Neutrophil (primary cell): ENCODE data around the gene DLG5.

Experiments used
- H3K27ac ChIP-seq: fragments of 200-600 bp; sonication (generic); 2 replicates; pipeline ENCODE4 v1.5.1; 2016; ENCODE audit warnings: mild to moderate bottlenecking, moderate library complexity
- H3K27me3 ChIP-seq: fragments of 200-600 bp; sonication (generic); 2 replicates; pipeline ENCODE4 v1.6.0; 2016; ENCODE audit warnings: mild to moderate bottlenecking
- H3K36me3 ChIP-seq: fragments of 200-600 bp; sonication (generic); 2 replicates; pipeline ENCODE4 v1.5.1; 2017
- H3K4me1 ChIP-seq, 2 experiments: fragments of 200-600 bp in 1 of 2; sonication (generic) in 1 of 2; 1 replicate in 1 of 2; 2 replicates in 1 of 2; pipeline versions ENCODE4 v1.5.1 to v1.6.1; 2013 to 2016; ENCODE audit warnings: low read depth in 1 of 2, low read length in 1 of 2, mild to moderate bottlenecking in 1 of 2, moderate library complexity in 1 of 2; ENCODE audit not compliant: control insufficient read depth in 1 of 2, insufficient read depth in 1 of 2
- H3K4me3 ChIP-seq, 2 experiments: fragments of 200-600 bp in 1 of 2; sonication (generic) in 1 of 2; 1 replicate in 1 of 2; 2 replicates in 1 of 2; pipeline ENCODE4 v1.5.1; 2013 to 2016; ENCODE audit warnings: low read depth in 1 of 2, low read length in 1 of 2, mild to moderate bottlenecking in 1 of 2, moderate library complexity in 1 of 2
- H3K9me3 ChIP-seq: fragments of 200-600 bp; sonication (generic); 2 replicates; pipeline ENCODE4 v1.5.1; 2016
- TF ChIP-seq, protein P1 (sequence below): fragments of 200-600 bp; sonication (generic); IDR thresholded peaks from 2 replicates; pipeline ENCODE4 v1.5.1; 2016; ENCODE audit warnings: antibody characterized with exemption

The DLG5 gene

DNA sequence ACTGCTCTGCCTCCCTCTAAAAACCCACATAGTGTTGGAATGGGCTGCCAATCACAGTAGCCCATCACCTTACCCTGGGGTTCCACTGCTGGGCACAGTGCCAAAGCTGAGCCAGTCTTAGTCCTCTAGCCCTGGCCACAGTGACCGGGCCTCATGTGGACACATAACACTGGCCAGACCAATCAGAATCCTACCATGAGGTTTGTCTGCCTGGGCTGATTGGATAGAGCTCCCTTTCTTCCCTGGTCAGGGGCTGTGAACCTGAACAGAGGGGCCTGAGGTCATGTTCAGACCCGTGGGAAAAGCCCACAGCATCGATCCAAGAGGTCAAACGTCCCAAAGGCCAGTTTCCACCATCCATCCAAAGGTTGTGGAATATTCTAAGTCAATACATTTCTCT lies 6.1 kb downstream of the DLG5 start:
- TF ChIP-seq, protein P1, sequence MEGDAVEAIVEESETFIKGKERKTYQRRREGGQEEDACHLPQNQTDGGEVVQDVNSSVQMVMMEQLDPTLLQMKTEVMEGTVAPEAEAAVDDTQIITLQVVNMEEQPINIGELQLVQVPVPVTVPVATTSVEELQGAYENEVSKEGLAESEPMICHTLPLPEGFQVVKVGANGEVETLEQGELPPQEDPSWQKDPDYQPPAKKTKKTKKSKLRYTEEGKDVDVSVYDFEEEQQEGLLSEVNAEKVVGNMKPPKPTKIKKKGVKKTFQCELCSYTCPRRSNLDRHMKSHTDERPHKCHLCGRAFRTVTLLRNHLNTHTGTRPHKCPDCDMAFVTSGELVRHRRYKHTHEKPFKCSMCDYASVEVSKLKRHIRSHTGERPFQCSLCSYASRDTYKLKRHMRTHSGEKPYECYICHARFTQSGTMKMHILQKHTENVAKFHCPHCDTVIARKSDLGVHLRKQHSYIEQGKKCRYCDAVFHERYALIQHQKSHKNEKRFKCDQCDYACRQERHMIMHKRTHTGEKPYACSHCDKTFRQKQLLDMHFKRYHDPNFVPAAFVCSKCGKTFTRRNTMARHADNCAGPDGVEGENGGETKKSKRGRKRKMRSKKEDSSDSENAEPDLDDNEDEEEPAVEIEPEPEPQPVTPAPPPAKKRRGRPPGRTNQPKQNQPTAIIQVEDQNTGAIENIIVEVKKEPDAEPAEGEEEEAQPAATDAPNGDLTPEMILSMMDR = no peak
- peaks cover 0 to under 1% of the 10 kb centered on the region in 2 experiments for H3K4me1 ChIP-seq
- H3K9me3 ChIP-seq = no peaks in the 10 kb centered on the region
- H3K36me3 ChIP-seq = no peaks in the 10 kb centered on the region
- no peak overlapping the region for H3K27ac ChIP-seq
- H3K27me3 ChIP-seq = peaks cover 28% of the 10 kb centered on the region
- H3K4me3 ChIP-seq = no peak overlapping the region

DNA sequence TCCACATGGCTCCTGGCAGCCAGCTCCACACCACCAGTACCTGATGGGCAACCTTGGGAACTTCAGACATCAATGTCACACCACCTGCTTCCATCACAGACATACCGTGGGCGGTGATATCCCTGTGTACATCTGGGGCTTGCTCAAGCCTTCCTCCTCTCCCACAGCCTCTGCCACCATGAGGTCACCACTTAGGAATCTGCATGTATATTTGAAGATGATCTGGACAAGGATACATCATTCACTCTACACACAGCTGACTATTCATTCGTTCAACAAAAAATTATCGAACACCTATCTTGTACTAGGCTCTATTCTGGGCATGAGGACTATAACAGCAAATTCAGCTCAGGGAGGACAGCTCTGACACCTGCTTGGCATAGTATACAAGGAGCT lies 6.8 kb downstream of the DLG5 start:
- TF ChIP-seq, protein P1 = no peak
- H3K4me3 ChIP-seq = no peak overlapping the region
- H3K36me3 ChIP-seq = no peaks in the 10 kb centered on the region
- peaks cover 21% of the 10 kb centered on the region for H3K27me3 ChIP-seq
- no peaks in the 10 kb centered on the region for H3K4me1 ChIP-seq
- H3K27ac ChIP-seq = no peak overlapping the region
- no peaks in the 10 kb centered on the region for H3K9me3 ChIP-seq

DNA sequence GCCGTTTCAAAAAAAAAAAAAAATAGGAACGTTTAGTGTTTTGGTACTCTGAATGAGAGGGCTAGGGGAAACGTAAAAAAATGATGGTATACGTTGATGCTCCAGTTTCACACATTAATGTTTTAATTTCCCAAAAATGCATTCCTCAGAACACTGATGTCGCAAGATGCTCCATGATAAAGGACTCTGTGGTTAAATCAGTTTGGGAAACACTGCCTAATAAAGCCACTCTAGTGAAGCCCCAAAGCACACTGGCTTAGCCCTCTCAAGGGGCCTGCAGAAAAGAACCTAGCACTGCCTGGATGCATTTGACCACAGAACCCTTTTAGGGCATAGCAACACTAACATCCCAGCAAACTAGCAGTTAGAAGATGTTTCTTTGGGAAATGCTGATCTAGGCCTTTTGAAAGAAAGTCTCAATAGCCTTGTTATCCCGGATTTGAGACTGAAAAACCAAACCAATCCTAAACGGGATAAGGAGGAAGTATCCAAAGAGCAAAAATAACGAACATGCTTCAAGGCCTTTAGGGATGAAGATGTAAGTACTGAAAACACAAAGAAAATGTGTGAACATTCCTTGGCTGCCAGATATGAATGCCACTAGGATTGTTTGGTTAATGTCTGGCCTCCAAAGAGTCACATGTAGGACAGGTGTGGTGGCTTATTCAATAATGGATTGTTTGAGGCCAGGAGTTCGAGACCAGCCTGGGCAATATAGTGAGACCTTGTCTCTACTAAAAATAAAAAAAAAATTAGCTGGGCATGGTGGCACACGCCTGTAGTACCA lies 11.0 kb downstream of the DLG5 start:
- no peak overlapping the region for H3K27ac ChIP-seq
- H3K27me3 ChIP-seq = no peaks in the 10 kb centered on the region
- H3K9me3 ChIP-seq = no peaks in the 10 kb centered on the region
- H3K4me1 ChIP-seq = no peaks in the 10 kb centered on the region
- TF ChIP-seq, protein P1 = no peak
- no peaks in the 10 kb centered on the region for H3K36me3 ChIP-seq
- no peak overlapping the region for H3K4me3 ChIP-seq

DNA sequence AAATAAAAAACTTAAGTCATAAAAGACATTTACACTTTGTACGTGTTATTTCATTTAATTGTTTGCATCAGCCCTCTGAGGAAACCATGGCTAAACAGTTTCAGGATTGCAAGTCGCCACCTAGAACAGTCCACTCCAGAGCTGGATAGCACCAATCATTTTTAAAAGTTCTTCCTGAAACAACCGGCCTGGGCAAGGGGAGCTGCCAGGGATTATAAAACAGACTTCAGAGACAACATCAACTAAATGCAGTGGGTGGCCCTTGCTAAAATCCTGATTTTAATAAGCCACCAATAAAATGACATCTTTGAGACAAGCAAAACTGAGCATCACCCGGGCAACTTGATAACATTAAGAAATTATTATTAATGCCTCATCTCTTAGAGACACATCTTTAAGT lies 13.5 kb downstream of the DLG5 start:
- Histone ChIP-seq H3K27me3 (no peaks in the 10 kb centered on the region), H3K27ac (no peak overlapping the region), H3K9me3 (no peaks in the 10 kb centered on the region), H3K4me1 (no peaks in the 10 kb centered on the region), H3K4me3 (no peak overlapping the region), H3K36me3 (no peaks in the 10 kb centered on the region)
- TF ChIP-seq, protein P1 = no peak

DNA sequence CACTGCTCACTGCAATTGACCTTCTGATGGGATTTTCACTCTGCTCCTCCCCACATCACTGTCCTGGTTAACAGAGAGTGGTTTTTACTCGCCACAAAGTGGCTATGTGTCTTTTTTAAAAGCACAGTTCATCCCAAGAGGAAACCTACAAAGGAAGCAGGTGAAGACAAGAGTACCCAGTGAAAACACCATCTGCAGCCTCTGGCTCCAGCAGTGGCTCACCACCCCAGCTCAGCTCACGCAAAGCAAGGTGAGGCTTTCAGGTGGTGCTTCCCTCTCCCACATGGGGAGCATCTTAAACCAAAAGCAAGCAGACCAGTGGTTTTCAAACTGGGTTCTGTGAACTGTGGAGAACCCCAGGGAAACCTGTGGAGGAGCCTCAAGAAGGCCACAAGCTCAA lies 14.0 kb downstream of the DLG5 start:
- Histone ChIP-seq H3K36me3 (no peaks in the 10 kb centered on the region), H3K9me3 (no peaks in the 10 kb centered on the region), H3K27ac (no peak overlapping the region), H3K4me1 (no peaks in the 10 kb centered on the region), H3K27me3 (no peaks in the 10 kb centered on the region), H3K4me3 (no peak overlapping the region)
- TF ChIP-seq, protein P1 = no peak
